ENCODE results near the gene EMC1.
"Not testable (repeated sequence)": the region's sequence is repeated elsewhere in the genome, so short reads cannot be mapped to it uniquely, and the experiment has no call there.

Gene EMC1

DNA sequence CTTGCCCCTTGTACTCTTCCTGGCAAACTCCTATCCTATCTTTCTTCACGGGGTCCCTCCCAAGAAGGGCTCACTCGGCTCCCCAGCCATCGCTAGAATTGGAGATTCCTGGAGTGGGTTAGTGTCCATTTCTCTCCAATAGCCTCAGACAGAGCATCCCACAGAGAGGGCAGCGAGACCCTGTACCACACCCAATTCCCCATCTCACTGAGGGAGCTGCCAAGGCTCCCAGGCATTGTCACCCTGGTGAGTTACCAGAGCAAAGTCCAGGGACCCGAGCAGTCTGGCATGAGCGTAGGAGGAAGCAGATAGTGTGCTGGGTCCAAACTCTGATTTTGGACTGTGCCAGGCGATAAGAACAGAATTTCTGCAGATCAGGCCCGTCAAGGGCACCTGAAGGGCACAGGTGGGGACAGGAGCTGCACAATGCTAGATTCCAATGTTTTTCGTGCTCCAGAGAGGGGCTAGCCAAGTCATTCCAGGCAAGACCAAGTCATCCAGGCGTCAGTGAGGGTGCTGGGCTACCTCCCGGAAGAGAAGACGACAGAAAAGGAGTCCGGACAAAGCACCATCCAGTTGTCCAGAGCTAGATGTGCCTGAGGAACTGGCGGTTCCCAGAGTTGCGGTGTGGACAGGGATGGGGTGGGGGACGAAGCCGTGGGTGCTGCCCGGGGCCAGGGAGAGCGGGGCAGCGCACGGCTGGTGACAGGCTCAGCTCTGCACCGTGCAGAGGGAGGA lies 22.0 kb upstream of the EMC1 start:
- Histone ChIP-seq H2AFZ (ENCODE audit: low read depth, low read length) (no peak overlapping the region), H3K27ac (ENCODE audit: low read length) (no peak overlapping the region), H3K4me2 (ENCODE audit: insufficient read depth, low read length) (no peak overlapping the region), H3K4me1 (ENCODE audit: insufficient read depth, low read length) (no peaks in the 10 kb centered on the region), H3K9ac (ENCODE audit: low read depth, low read length) (no peak overlapping the region), H3K4me3 (ENCODE audit: low read depth in 1 of 2, low read length in 2 of 2) (no peak overlapping the region), H3K79me2 (ENCODE audit: insufficient read depth, low read length) (no peaks in the 10 kb centered on the region), H3K9me3 (ENCODE audit: insufficient read depth, low read length, severe bottlenecking) (peaks cover 4% of the 10 kb centered on the region), H3K36me3 (ENCODE audit: insufficient read depth, low read length) (no peaks in the 10 kb centered on the region), H4K20me1 (ENCODE audit: insufficient read depth, low read length) (no peaks in the 10 kb centered on the region), H3K27me3 (ENCODE audit: insufficient read depth, low read length, poor library complexity) (no peaks in the 10 kb centered on the region)
- no peak for DNase-seq
- ATAC-seq (ENCODE audit: insufficient read depth, low read depth), result no peak
- TF ChIP-seq, protein P1, sequence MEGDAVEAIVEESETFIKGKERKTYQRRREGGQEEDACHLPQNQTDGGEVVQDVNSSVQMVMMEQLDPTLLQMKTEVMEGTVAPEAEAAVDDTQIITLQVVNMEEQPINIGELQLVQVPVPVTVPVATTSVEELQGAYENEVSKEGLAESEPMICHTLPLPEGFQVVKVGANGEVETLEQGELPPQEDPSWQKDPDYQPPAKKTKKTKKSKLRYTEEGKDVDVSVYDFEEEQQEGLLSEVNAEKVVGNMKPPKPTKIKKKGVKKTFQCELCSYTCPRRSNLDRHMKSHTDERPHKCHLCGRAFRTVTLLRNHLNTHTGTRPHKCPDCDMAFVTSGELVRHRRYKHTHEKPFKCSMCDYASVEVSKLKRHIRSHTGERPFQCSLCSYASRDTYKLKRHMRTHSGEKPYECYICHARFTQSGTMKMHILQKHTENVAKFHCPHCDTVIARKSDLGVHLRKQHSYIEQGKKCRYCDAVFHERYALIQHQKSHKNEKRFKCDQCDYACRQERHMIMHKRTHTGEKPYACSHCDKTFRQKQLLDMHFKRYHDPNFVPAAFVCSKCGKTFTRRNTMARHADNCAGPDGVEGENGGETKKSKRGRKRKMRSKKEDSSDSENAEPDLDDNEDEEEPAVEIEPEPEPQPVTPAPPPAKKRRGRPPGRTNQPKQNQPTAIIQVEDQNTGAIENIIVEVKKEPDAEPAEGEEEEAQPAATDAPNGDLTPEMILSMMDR (IDR thresholded peaks at IDR 0.05; ENCODE audit: borderline replicate concordance, extremely low read depth, low read length, poor library complexity, severe bottlenecking), result no peak
- TF ChIP-seq EZH2 (IDR thresholded peaks at IDR 0.05; ENCODE audit: borderline replicate concordance, low read depth, low read length, severe bottlenecking), result no peak

DNA sequence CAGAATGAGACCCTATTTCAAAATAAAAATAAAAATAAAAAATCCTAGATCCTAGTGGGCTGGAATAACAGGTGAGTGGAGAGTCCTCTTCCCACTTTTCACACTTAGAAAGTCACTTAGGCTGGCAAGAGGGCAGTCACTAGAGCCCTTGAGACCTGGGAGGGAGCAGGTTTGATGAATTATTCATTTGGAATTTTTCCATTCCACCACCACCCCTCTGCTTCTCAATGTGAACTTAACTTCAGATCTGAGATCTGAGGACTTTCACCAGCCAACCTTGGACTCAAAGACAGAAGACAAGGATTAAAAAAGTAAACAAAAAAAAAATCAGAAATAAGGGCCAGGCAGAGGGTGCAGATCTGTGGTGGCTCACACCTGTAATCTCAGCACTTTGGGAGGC lies 20.7 kb upstream of the EMC1 start:
- no peak overlapping the region for H3K9ac ChIP-seq (ENCODE audit: low read depth, low read length)
- ATAC-seq (ENCODE audit: insufficient read depth, low read depth) (no peak), DNase-seq (no peak)
- no peak overlapping the region for H2AFZ ChIP-seq (ENCODE audit: low read depth, low read length)
- no peaks in the 10 kb centered on the region for H3K27me3 ChIP-seq (ENCODE audit: insufficient read depth, low read length, poor library complexity)
- no peaks in the 10 kb centered on the region for H3K36me3 ChIP-seq (ENCODE audit: insufficient read depth, low read length)
- H4K20me1 ChIP-seq (ENCODE audit: insufficient read depth, low read length), result no peaks in the 10 kb centered on the region
- peaks cover 4% of the 10 kb centered on the region for H3K9me3 ChIP-seq (ENCODE audit: insufficient read depth, low read length, severe bottlenecking)
- H3K27ac ChIP-seq (ENCODE audit: low read length), result no peak overlapping the region
- no peaks in the 10 kb centered on the region for H3K4me1 ChIP-seq (ENCODE audit: insufficient read depth, low read length)
- no peak overlapping the region for H3K4me2 ChIP-seq (ENCODE audit: insufficient read depth, low read length)
- no peaks in the 10 kb centered on the region for H3K79me2 ChIP-seq (ENCODE audit: insufficient read depth, low read length)
- TF ChIP-seq EZH2 (IDR thresholded peaks at IDR 0.05; ENCODE audit: borderline replicate concordance, low read depth, low read length, severe bottlenecking), result no peak
- TF ChIP-seq, protein P1 (IDR thresholded peaks at IDR 0.05; ENCODE audit: borderline replicate concordance, extremely low read depth, low read length, poor library complexity, severe bottlenecking), result no peak
- no peak overlapping the region for H3K4me3 ChIP-seq (ENCODE audit: low read depth in 1 of 2, low read length in 2 of 2)

DNA sequence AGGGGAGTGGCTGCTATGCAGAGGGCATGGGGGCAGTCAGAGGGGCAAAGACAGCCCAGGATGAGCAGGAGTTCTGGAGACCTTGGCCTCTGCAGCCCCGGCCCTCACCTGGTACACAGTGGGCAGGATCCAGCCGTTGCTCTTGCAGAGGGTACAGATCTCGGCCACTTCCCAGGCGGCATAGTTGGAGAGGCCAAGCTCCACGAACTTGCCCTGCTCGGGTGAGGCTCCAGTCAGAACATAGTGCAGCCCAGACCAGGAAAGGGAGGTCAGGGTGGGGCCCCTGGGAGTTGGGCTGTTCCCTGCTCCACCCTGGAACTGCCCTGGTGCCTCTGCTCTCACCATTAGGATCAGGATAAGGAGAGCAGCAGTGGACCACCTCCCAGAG lies 19.0 kb upstream of the EMC1 start:
- not testable (repeated sequence) for H3K79me2 ChIP-seq (ENCODE audit: insufficient read depth, low read length); H3K36me3 ChIP-seq (ENCODE audit: insufficient read depth, low read length); H3K4me3 ChIP-seq (ENCODE audit: low read depth in 1 of 2, low read length in 2 of 2); H3K4me2 ChIP-seq (ENCODE audit: insufficient read depth, low read length); ATAC-seq (ENCODE audit: insufficient read depth, low read depth); H4K20me1 ChIP-seq (ENCODE audit: insufficient read depth, low read length); DNase-seq; H3K4me1 ChIP-seq (ENCODE audit: insufficient read depth, low read length); H3K9ac ChIP-seq (ENCODE audit: low read depth, low read length); H3K27me3 ChIP-seq (ENCODE audit: insufficient read depth, low read length, poor library complexity); H3K27ac ChIP-seq (ENCODE audit: low read length); H2AFZ ChIP-seq (ENCODE audit: low read depth, low read length); H3K9me3 ChIP-seq (ENCODE audit: insufficient read depth, low read length, severe bottlenecking)

DNA sequence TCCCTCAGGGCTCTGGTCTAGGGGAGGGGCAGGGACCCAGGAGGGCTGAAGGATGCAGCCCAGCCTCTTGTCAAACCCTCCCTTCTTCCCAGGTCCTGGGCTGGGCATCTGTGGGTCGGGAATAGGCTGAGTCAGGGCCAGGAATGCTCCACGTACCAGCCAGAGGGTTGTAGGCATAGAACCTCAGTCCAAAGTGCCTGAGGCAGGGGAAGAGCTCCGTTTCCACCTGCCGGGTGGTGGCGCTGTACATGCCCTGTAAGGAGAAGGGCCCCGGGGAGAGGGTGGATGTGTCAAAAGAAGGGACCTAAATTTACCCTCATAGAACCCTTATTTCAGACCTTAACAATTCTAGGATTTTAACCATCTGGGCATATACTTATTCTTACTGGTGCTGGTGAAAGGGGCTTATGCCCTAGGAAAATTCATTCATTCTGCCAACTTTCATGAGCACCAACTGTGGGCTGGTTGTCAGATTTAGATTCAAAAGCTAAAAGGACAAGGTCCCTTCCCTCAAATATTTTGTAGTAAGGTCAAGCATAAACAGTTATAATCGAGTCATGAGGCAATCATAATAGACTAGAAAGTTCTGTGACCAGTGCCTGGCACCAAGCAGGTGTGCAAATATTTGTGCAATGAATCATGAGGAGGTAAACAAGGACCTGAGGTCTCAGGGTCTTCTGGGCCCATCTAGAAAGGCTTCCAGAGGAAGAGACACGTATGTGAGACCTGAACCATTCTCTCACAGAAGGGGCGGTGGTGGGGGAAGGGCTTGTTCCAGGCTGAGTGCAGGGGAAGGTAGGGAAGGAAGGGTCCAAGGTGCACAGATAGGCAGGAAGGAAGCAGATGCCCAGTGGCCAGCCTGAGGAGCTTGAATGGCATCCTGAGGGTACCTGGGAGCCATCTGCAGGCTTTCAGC lies 18.4 kb upstream of the EMC1 start:
- H4K20me1 ChIP-seq (ENCODE audit: insufficient read depth, low read length); H3K9me3 ChIP-seq (ENCODE audit: insufficient read depth, low read length, severe bottlenecking); H3K27ac ChIP-seq (ENCODE audit: low read length); H3K79me2 ChIP-seq (ENCODE audit: insufficient read depth, low read length); H3K4me2 ChIP-seq (ENCODE audit: insufficient read depth, low read length); H3K27me3 ChIP-seq (ENCODE audit: insufficient read depth, low read length, poor library complexity); H3K4me1 ChIP-seq (ENCODE audit: insufficient read depth, low read length); H3K36me3 ChIP-seq (ENCODE audit: insufficient read depth, low read length); H3K9ac ChIP-seq (ENCODE audit: low read depth, low read length); ATAC-seq (ENCODE audit: insufficient read depth, low read depth); H3K4me3 ChIP-seq (ENCODE audit: low read depth in 1 of 2, low read length in 2 of 2); H2AFZ ChIP-seq (ENCODE audit: low read depth, low read length); DNase-seq: not testable (repeated sequence)
